Activated naive CD4-positive, alpha-beta T cell treated with anti-CD3 and anti-CD28 coated beads, Interleukin-2, amount 50 U/mL, for 72 hours (primary cell): ENCODE data around the gene HIGD2A. TPM values are rescaled to one million over a fixed set of nuclear protein-coding genes. Genes with fewer than 3 reads are reported as not detected.

ENCODE experiments used
- ATAC-seq, 2 donors: fragments of 150-1000 bp; cut with Tn5 transposase; 2 replicates each; pipeline ENCODE4 v1.10.0; 2021; ENCODE audit warnings: mild to moderate bottlenecking in 2 of 2, moderate library complexity in 2 of 2
- DNase-seq, 2 donors: peaks; one replicate each; pipeline ENCODE4 v3.0.0; 2021 to 2022; ENCODE audit warnings: low spot score in 2 of 2
- H3K27ac Mint-ChIP-seq, 2 donors: one replicate each; pipeline ENCODE4 v1.8.0; 2022; ENCODE audit warnings: mild to moderate bottlenecking in 2 of 2, mixed read lengths in 2 of 2
- H3K36me3 Mint-ChIP-seq, 2 donors: one replicate each; pipeline ENCODE4 v1.8.0; 2022; ENCODE audit warnings: mixed read lengths in 2 of 2
- H3K9me3 Mint-ChIP-seq, 2 donors: one replicate each; pipeline ENCODE4 v1.8.0; 2022; ENCODE audit warnings: mixed read lengths in 2 of 2
- total RNA-seq, 2 donors: library from RNA; stranded (reverse); gene quantifications; one replicate each; pipeline ENCODE4 v1.2.3, GENCODE V29; 2022

The HIGD2A gene
- total RNA-seq, 2 donors from 2014 or later: 120 to 154 TPM

DNA sequence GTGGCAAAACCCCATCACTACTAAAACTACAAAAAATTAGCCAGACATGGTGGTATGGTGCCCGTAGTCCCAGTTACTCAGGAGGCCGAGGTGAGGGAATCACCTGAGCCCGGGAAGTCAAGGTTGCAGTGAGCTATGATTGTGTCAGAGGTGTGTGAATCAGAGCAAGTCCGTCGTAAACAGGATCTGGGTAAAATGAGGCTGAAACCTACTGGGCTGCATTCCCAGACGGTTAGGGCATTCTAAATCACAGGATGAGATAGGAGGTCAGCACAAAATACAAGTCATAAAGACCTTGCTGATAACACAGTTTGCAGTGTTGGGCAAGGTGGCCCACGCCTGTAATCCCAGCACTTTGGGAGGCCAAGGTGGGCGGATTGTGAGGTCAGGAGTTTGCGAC is 29.7 kb downstream of the HIGD2A start:
- ATAC-seq (no peak), DNase-seq (no peak)
- Mint-ChIP-seq H3K27ac (peak overlapping the region in 1 of 2 donors; percentile 9), H3K9me3 (no peaks in the 10 kb centered on the region), H3K36me3 (no peaks in the 10 kb centered on the region)

DNA sequence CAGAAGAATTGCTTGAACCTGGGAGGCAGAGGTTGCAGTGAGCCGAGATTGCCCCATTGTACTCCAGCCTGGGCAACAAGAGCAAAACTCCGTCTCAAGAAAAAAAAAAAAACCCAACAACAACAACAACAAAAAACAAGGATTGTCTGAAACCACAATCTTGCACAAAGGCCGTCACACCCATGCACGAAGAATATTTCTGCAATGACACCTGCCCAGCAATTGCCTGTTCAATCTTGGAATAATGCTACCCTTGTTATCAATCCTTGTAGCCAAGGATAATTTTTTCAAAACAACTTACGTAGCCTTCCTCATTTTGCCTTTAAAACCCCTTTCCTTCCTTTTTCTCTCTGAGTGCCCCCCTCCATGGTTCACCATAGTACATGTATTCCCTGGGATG is 31.5 kb downstream of the HIGD2A start:
- DNase-seq (no peak), ATAC-seq (no peak)
- H3K36me3 Mint-ChIP-seq: no peaks in the 10 kb centered on the region
- no peaks in the 10 kb centered on the region for H3K9me3 Mint-ChIP-seq
- H3K27ac Mint-ChIP-seq: no peak overlapping the region

- H3K36me3 Mint-ChIP-seq: peaks cover 0 to 6% of the 10 kb centered on the region in 2 donors
- H3K27ac Mint-ChIP-seq: no peak overlapping the region
- ATAC-seq: no peak
Measured at GRCh38 chr5:176420972-176421544, 32.5 kb downstream of the HIGD2A start.

DNA sequence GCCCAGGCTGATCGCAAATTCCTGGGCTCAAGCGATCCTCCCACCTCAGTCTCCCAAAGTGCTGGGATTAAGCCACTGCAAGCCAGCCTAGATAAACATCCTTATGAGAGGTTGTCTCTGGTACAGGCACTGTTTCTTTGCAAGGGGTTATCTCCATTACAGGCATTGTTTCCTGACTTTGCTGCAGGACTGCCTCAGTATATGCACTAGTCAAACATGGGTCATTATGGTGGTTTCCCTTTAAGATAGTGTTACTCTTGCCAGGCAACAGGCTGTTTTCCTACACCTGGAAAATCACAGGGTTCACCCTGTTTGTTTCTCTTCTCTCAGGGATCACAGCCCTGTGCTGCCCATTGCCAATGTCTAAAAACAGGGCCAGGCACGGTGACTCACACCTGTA is 35.6 kb downstream of the HIGD2A start:
- peaks cover 0 to 6% of the 10 kb centered on the region in 2 donors for H3K36me3 Mint-ChIP-seq
- H3K27ac Mint-ChIP-seq: no peak overlapping the region
- DNase-seq (no peak), ATAC-seq (no peak)
- peaks cover 0 to 4% of the 10 kb centered on the region in 2 donors for H3K9me3 Mint-ChIP-seq

More at GRCh38 chr5:176420972-176421544, 32.5 kb downstream of the HIGD2A start:
- peaks cover 0 to 4% of the 10 kb centered on the region in 2 donors for H3K9me3 Mint-ChIP-seq
- DNase-seq: no peak

DNA sequence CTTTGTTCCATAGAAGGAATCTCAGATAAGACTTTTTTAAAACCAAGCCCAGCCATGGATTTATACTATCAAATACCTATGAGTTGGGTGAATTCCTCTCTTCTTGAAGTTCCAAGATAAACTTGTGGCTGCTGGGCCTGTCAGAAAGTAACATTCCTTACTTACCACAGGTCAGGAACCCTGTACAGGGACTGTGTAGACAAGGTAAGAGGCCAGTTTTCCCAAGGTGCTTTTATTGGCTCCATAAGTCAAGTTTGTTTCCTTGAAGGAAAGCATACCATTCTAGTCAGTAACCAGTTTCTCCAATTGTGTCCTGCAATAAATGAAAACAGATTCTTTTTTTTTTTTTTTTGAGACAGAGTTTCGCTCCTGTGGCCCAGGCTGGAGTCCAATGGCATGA is 36.6 kb downstream of the HIGD2A start:
- Mint-ChIP-seq H3K36me3 (peaks cover 0 to 6% of the 10 kb centered on the region in 2 donors), H3K27ac (no peak overlapping the region), H3K9me3 (peaks cover 0 to 4% of the 10 kb centered on the region in 2 donors)
- no peak for ATAC-seq
- no peak for DNase-seq

- DNase-seq (no peak), ATAC-seq (no peak)
- H3K36me3 Mint-ChIP-seq: peaks cover 0 to 6% of the 10 kb centered on the region in 2 donors
- H3K27ac Mint-ChIP-seq: no peak overlapping the region
- peaks cover 0 to 4% of the 10 kb centered on the region in 2 donors for H3K9me3 Mint-ChIP-seq
Measured at GRCh38 chr5:176425791-176426190, 37.2 kb downstream of the HIGD2A start.

- DNase-seq (no peak), ATAC-seq (no peak)
- H3K27ac Mint-ChIP-seq: no peak overlapping the region
- peaks cover 0 to 4% of the 10 kb centered on the region in 2 donors for H3K9me3 Mint-ChIP-seq
- peaks cover 0 to 6% of the 10 kb centered on the region in 2 donors for H3K36me3 Mint-ChIP-seq
Measured at GRCh38 chr5:176426876-176427275, 38.3 kb downstream of the HIGD2A start.

GRCh38 chr5:176427971-176428370 is 39.4 kb downstream of the HIGD2A start:
- ATAC-seq: no peak
- H3K9me3 Mint-ChIP-seq: peaks cover 0 to 4% of the 10 kb centered on the region in 2 donors
- H3K27ac Mint-ChIP-seq: no peak overlapping the region
- DNase-seq: no peak
- peaks cover 0 to 6% of the 10 kb centered on the region in 2 donors for H3K36me3 Mint-ChIP-seq

DNA sequence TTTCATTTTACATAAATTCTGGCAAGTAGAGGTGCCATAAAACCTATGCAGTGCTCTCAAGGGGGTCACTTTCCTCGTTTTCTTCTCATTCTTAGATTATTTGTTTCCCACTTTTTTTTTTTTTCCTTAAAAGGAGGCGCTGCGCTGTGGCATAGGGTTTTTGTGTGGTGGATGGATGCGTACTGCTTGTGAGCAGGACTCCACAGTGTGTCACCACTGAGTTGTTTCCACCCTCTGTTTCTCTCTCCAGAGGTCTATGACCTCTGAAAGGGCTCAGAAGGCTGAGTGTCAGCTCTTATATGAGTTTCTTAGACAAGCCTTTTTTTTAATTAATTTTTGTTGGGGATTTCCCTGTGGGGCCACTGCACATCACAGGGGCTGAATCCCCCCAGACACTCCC is 41.4 kb downstream of the HIGD2A start:
- Mint-ChIP-seq H3K36me3 (peaks cover 0 to 6% of the 10 kb centered on the region in 2 donors), H3K9me3 (peaks cover 0 to 4% of the 10 kb centered on the region in 2 donors), H3K27ac (no peak overlapping the region)
- ATAC-seq (no peak), DNase-seq (no peak)

DNA sequence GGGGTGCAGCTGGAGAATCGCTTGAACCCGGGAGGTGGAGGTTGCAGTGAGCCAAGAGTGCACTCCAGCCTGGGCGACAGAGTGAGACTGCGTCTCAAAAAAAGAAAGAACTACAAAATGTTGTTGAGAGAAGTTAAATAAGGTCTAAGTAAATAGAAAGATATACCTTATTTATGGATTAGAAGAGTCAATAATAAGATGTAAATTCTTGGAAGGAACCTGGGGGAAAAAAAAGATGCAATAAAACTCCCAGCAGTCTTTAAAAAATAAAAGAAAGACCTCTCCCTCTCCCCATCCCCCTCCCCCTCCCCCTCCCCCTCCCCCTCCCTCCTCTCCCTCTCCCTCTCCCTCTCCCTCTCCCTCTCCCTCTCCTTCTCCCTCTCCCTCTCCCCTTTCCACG is 44.2 kb downstream of the HIGD2A start:
- H3K9me3 Mint-ChIP-seq: no peaks in the 10 kb centered on the region

DNA sequence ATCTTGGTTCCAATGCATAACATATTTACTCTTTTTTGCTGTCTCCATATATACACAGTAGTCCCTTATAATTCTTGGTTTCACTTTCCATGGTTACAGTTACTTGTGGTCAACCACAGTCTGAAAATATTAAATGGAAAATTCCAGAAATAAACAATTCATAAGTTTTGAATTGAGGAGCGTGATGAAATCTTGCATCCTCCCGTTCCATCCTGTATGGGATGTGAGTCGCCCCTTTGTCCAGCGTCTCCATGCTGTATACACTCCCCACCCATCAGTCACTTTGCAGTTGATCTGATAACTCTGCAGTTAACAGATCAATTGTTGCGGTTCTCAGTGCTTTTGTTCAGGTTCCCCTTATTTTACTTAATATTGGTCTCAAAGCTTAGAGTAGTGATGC is 48.1 kb downstream of the HIGD2A start:
- ATAC-seq (peak; percentile 50 to 62), DNase-seq (no peak)
- Mint-ChIP-seq H3K27ac (no peak overlapping the region), H3K36me3 (no peaks in the 10 kb centered on the region), H3K9me3 (no peaks in the 10 kb centered on the region)

More for the DNA sequence above, 44.2 kb downstream of the HIGD2A start:
- H3K36me3 Mint-ChIP-seq: no peaks in the 10 kb centered on the region
- ATAC-seq: no peak
- DNase-seq: no peak
- H3K27ac Mint-ChIP-seq: no peak overlapping the region

DNA sequence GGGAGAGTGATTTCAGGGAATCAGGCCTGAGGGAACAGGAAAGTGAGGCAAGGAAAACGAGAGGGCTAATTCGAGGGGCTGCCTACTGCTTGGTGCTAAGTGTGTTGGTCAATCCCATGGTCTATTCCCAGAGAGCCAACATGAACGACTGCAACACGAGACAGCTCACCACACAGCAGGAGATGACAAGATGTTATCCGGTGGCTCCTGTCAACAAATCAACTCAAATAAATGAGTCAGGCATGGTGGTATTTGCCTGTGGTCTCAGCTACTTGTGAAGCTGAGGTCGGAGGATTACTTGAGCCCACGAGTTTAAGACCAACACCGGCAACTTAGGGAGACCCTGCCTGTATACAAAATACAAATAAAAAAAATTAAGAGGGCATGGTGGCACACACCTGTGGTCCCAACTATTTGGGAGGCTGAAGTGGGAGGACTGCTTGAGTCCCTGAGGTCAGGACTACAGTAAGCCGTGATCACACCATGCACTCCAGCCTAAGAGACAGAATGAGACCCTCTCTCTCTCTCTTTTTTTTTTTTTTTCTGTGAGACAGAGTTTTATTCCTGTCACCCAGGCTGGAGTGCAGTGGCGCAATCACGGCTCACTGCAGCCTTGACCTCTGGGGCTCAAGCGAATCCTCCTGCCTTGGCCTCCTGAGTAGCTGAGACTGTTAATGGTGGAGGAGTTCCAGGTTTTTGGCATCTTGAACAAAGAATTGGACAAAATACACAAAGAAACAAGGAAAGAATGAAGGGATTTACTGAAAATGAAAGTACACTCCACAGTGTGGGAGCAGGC is 50.6 kb downstream of the HIGD2A start:
- DNase-seq: no peak
- no peak for ATAC-seq
- no peaks in the 10 kb centered on the region for H3K9me3 Mint-ChIP-seq
- H3K27ac Mint-ChIP-seq: no peak overlapping the region
- H3K36me3 Mint-ChIP-seq: no peaks in the 10 kb centered on the region

Other genes starting within 250 kb of the HIGD2A start
- gene SIMC1, start 150.3 kb upstream of the HIGD2A start, total RNA-seq: 10 to 100 TPM; 22.1 to 39.9 TPM
- 10 to 100 TPM; 58.3 to 58.9 TPM for gene KIAA1191, start 27.0 kb upstream of the HIGD2A start, total RNA-seq
- 10 to 100 TPM in 1 of 2 donors, 1 to 10 TPM in 1; 3.1 to 19.1 TPM for gene ARL10, start 23.3 kb upstream of the HIGD2A start, total RNA-seq
- gene NOP16, start 153 bp upstream of the HIGD2A start, total RNA-seq: 10 to 100 TPM; 42.1 to 67.7 TPM
- gene CLTB, start 27.8 kb downstream of the HIGD2A start, total RNA-seq: 10 to 100 TPM; 41.8 to 48.6 TPM
- gene FAF2, start 59.6 kb downstream of the HIGD2A start, total RNA-seq: 10 to 100 TPM; 36.3 to 37.7 TPM
- gene RNF44, start 148.7 kb downstream of the HIGD2A start, total RNA-seq: 100 to 1,000 TPM in 1 of 2 donors, 10 to 100 TPM in 1; 83.5 to 136 TPM
- under 1 TPM; 0.05 to 0.54 TPM for gene CDHR2, start 160.6 kb downstream of the HIGD2A start, total RNA-seq
- gene GPRIN1, start 221.4 kb downstream of the HIGD2A start, total RNA-seq: 1 to 10 TPM; 4.6 to 5.1 TPM
- gene SNCB, start 241.8 kb downstream of the HIGD2A start, total RNA-seq: 1 to 10 TPM in 1 of 2 donors, not detected in 1; 1.2 TPM
- not detected for gene EIF4E1B, start 241.9 kb downstream of the HIGD2A start, total RNA-seq